ENCODE data around the gene AFF3.

GRCh38 chr2:99623035-99623434 is 519.4 kb downstream of the AFF3 start:
- TF ChIP-seq CTCF (IDR thresholded peaks at IDR 0.05) (no peak), POLR2A (IDR thresholded peaks at IDR 0.05) (no peak)
